Testis (tissue), 2 donors: Measurements from ENCODE around the gene FAN1.

Experiments
- POLR2A ChIP-seq: fragments of 450-650 bp; IDR thresholded peaks from one replicate; pipeline ENCODE4 v1.6.1; 2017; ENCODE audit warnings: antibody characterized with exemption, mild to moderate bottlenecking, moderate library complexity
- TF ChIP-seq, protein P1 (sequence below), 3 experiments: fragments of 450-650 bp in 2 of 3; fragments of 200-600 bp in 1 of 3; sonication (generic) in 1 of 3; IDR thresholded peaks; one replicate each; pipeline ENCODE4 v1.5.1; 2016 to 2019; ENCODE audit warnings: antibody characterized with exemption in 3 of 3, mild to moderate bottlenecking in 2 of 3, moderate library complexity in 1 of 3

DNA sequence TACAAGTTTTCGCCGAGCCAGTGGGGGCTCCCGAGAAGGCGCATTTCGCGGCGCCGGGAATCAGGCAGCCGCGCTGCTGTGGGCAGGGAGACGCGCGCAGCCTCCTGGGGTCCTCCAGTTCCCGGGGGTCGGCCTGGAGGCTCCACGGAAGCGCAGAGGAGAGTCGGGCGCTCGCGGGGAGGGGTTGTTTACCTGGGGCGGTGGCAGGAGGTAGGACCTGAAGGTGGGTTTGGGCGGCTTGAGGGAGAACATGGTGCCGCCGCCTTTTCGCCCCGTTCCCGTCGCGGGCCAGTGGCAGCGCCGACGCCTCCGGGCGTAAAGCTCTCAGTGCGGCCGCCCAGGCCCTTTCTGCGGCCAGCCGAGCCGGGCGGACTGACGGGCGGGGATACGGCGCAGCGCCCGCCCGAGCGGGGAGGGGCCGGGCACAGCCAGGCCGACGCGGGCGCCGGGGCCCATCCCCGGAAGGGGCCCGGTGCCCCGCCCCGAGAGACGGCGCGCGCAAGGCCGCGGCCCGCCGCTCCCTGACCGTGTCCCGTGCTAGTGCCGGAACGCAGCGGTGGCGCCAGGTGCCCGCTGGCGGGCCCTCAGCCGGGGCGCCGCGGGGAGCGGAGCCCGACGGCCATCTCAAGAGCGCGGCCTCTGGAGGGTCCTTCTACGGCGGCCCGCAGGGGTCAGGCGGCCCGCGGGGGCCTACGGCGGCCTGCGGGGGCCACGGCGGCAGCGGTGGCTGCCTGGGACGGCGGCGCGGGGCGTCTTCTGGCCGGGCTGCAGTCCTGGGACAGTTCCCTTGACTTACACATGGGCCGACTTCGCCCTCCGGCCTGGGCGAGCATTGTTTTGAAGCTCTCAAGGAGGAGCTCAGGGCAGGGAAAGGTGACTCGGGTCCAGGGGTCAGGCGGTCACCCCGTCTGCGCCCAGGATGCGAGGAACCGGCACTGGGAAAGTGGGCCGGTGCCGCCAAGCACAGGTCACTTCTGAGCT lies 87.8 kb downstream of the FAN1 start, which contains the start of gene MTMR10:
- TF ChIP-seq, protein P1, sequence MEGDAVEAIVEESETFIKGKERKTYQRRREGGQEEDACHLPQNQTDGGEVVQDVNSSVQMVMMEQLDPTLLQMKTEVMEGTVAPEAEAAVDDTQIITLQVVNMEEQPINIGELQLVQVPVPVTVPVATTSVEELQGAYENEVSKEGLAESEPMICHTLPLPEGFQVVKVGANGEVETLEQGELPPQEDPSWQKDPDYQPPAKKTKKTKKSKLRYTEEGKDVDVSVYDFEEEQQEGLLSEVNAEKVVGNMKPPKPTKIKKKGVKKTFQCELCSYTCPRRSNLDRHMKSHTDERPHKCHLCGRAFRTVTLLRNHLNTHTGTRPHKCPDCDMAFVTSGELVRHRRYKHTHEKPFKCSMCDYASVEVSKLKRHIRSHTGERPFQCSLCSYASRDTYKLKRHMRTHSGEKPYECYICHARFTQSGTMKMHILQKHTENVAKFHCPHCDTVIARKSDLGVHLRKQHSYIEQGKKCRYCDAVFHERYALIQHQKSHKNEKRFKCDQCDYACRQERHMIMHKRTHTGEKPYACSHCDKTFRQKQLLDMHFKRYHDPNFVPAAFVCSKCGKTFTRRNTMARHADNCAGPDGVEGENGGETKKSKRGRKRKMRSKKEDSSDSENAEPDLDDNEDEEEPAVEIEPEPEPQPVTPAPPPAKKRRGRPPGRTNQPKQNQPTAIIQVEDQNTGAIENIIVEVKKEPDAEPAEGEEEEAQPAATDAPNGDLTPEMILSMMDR (IDR thresholded peaks at IDR 0.05) = peak in 2 of 3 experiments; percentile 45
- no peak for TF ChIP-seq POLR2A
